CD14-positive monocyte (primary cell): Measurements from ENCODE around the gene RPL18A. TPM values are rescaled to one million over a fixed set of nuclear protein-coding genes. Genes with fewer than 3 reads are reported as not detected.

Source experiments
- DNase-seq, 3 donors: peaks; one replicate each; pipeline ENCODE4 v3.0.0-alpha.2; 2011 to 2022
- H2AFZ ChIP-seq: 2 replicates; pipeline ENCODE4 v1.6.0; 2012; ENCODE audit warnings: mild to moderate bottlenecking, low read depth, low read length, inconsistent platforms; ENCODE audit not compliant: insufficient read depth, poor library complexity, severe bottlenecking
- H3K27ac ChIP-seq, 2 donors: 1 replicate in 1 of 2; 2 replicates in 1 of 2; pipeline ENCODE4 v1.5.1; 2012 to 2013; ENCODE audit warnings: low read length in 2 of 2, control low read depth in 1 of 2, inconsistent platforms in 1 of 2, low read depth in 1 of 2, mild to moderate bottlenecking in 1 of 2
- H3K27me3 ChIP-seq, 2 donors: one replicate each; pipeline versions ENCODE4 v1.6.0 to v1.6.1; 2011 to 2013; ENCODE audit warnings: low read length in 2 of 2; ENCODE audit not compliant: control insufficient read depth in 2 of 2, insufficient read depth in 2 of 2
- H3K36me3 ChIP-seq, 2 donors: replicated peaks in 1 of 2; 1 replicate in 1 of 2; 2 replicates in 1 of 2; pipeline versions ENCODE4 v1.5.1 to v1.6.1; 2012 to 2013; ENCODE audit warnings: low read length in 2 of 2, control low read depth in 1 of 2, inconsistent platforms in 1 of 2, mild to moderate bottlenecking in 1 of 2; ENCODE audit not compliant: insufficient read depth in 2 of 2, control insufficient read depth in 1 of 2
- H3K4me1 ChIP-seq, 2 donors: 1 replicate in 1 of 2; 2 replicates in 1 of 2; pipeline versions ENCODE4 v1.5.1 to v1.6.1; 2012 to 2013; ENCODE audit warnings: low read length in 2 of 2, control low read depth in 1 of 2, inconsistent platforms in 1 of 2, mild to moderate bottlenecking in 1 of 2, moderate library complexity in 1 of 2; ENCODE audit not compliant: insufficient read depth in 2 of 2, control insufficient read depth in 1 of 2
- H3K4me2 ChIP-seq: replicated peaks from 2 replicates; pipeline ENCODE3; 2012; ENCODE audit warnings: low read length, moderate library complexity, mild to moderate bottlenecking; ENCODE audit not compliant: poor library complexity, severe bottlenecking; ENCODE audit errors: extremely low read depth
- H3K4me3 ChIP-seq, 3 experiments: fragments of 200-600 bp in 1 of 3; sonication (generic) in 1 of 3; replicated peaks in 1 of 3; 1 replicate in 2 of 3; 2 replicates in 1 of 3; pipeline ENCODE4 v1.5.1; 2011 to 2013; ENCODE audit warnings: low read length in 3 of 3, mild to moderate bottlenecking in 3 of 3, control low read depth in 2 of 3, low read depth in 2 of 3, inconsistent platforms in 1 of 3, moderate library complexity in 1 of 3
- H3K79me2 ChIP-seq: 2 replicates; pipeline ENCODE4 v1.6.0; 2012; ENCODE audit warnings: mild to moderate bottlenecking, control low read depth, inconsistent platforms, low read length, moderate library complexity; ENCODE audit not compliant: insufficient read depth
- H3K9ac ChIP-seq: 2 replicates; pipeline ENCODE4 v1.6.0; 2017; ENCODE audit warnings: low read length, mild to moderate bottlenecking; ENCODE audit not compliant: insufficient read depth, poor library complexity, severe bottlenecking
- H3K9me3 ChIP-seq, 2 donors: replicated peaks in 1 of 2; 1 replicate in 1 of 2; 2 replicates in 1 of 2; pipeline versions ENCODE4 v1.5.1 to v1.6.1; 2012 to 2013; ENCODE audit warnings: low read length in 2 of 2, control low read depth in 1 of 2; ENCODE audit not compliant: control insufficient read depth in 1 of 2, insufficient read depth in 1 of 2
- H4K20me1 ChIP-seq: 2 replicates; pipeline ENCODE4 v1.6.0; 2012; ENCODE audit warnings: mild to moderate bottlenecking, low read length, control low read depth, moderate library complexity; ENCODE audit not compliant: insufficient read depth
- H3K27ac Mint-ChIP-seq, 7 donors: one replicate each; pipeline ENCODE4 v1.8.0; 2020; ENCODE audit warnings: mild to moderate bottlenecking in 7 of 7, mixed read lengths in 7 of 7, moderate library complexity in 6 of 7, inconsistent platforms in 2 of 7
- H3K27me3 Mint-ChIP-seq, 3 donors: one replicate each; pipeline ENCODE4 v1.8.0; 2021 to 2022; ENCODE audit warnings: low read depth in 3 of 3, mild to moderate bottlenecking in 3 of 3, mixed read lengths in 3 of 3, moderate library complexity in 3 of 3, inconsistent platforms in 1 of 3
- H3K36me3 Mint-ChIP-seq, 2 donors: one replicate each; pipeline ENCODE4 v1.8.0; 2020; ENCODE audit warnings: mixed read lengths in 2 of 2, inconsistent platforms in 1 of 2, mild to moderate bottlenecking in 1 of 2
- H3K4me1 Mint-ChIP-seq: one replicate; pipeline ENCODE4 v1.8.0; 2020; ENCODE audit warnings: mild to moderate bottlenecking, mixed read lengths
- H3K4me3 Mint-ChIP-seq, 2 donors: one replicate each; pipeline ENCODE4 v1.8.0; 2020; ENCODE audit warnings: mild to moderate bottlenecking in 2 of 2, mixed read lengths in 2 of 2, moderate library complexity in 1 of 2
- H3K9me3 Mint-ChIP-seq, 7 donors: one replicate each; pipeline ENCODE4 v1.8.0; 2020 to 2022; ENCODE audit warnings: mixed read lengths in 7 of 7, mild to moderate bottlenecking in 6 of 7, moderate library complexity in 6 of 7, inconsistent platforms in 2 of 7
- WGBS: methylation state at CpG from one replicate; pipeline ENCODE4 v1.1.5; 2013; ENCODE audit warnings: missing lambda C conversion rate; ENCODE audit not compliant: insufficient coverage; 5-methylcytosine and 5-hydroxymethylcytosine counted together
- intact Hi-C, 2 donors: fragments of 100-400 bp; cut with micrococcal nuclease; formaldehyde crosslinking; loops; one replicate each; pipeline versions ENCODE4 v1.15.0 to v1.15.1; 2023
- polyA plus RNA-seq, 3 donors: library from polyadenylated mRNA; depleted of rRNA in 1 of 3; unstranded in 2 of 3; stranded (reverse) in 1 of 3; fragments of 300-500 nt in 2 of 3; fragments of >200 nt in 1 of 3; fragmentation: Illumina TruSeq in 2 of 3; gene quantifications; 1 replicate in 2 of 3; 2 replicates in 1 of 3; pipeline ENCODE4 v1.2.3, GENCODE V29; 2012 to 2021
- TF ChIP-seq, protein P1 (sequence below): fragments of 200-600 bp; IDR thresholded peaks from one replicate; pipeline ENCODE4 v1.8.0; 2022; ENCODE audit warnings: antibody characterized with exemption, mild to moderate bottlenecking

RPL18A gene
- polyA plus RNA-seq, 3 donors, result 1,189 to 1,285 (median 1,268) TPM

DNA sequence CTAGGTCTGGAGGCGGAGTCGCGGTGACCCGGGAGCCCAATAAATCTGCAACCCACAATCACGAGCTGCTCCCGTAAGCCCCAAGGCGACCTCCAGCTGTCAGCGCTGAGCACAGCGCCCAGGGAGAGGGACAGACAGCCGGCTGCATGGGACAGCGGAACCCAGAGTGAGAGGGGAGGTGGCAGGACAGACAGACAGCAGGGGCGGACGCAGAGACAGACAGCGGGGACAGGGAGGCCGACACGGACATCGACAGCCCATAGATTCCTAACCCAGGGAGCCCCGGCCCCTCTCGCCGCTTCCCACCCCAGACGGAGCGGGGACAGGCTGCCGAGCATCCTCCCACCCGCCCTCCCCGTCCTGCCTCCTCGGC is 12.2 kb downstream of the RPL18A start, which contains the start of gene SLC5A5:
SLC5A5 (plus strand) TSS at position 68 of the 373 bp plus-strand sequence. CDS start 375 bp downstream, outside the sequence.
- no peak within 1 kb of the TSS for H3K27ac Mint-ChIP-seq
- TF ChIP-seq, protein P1, sequence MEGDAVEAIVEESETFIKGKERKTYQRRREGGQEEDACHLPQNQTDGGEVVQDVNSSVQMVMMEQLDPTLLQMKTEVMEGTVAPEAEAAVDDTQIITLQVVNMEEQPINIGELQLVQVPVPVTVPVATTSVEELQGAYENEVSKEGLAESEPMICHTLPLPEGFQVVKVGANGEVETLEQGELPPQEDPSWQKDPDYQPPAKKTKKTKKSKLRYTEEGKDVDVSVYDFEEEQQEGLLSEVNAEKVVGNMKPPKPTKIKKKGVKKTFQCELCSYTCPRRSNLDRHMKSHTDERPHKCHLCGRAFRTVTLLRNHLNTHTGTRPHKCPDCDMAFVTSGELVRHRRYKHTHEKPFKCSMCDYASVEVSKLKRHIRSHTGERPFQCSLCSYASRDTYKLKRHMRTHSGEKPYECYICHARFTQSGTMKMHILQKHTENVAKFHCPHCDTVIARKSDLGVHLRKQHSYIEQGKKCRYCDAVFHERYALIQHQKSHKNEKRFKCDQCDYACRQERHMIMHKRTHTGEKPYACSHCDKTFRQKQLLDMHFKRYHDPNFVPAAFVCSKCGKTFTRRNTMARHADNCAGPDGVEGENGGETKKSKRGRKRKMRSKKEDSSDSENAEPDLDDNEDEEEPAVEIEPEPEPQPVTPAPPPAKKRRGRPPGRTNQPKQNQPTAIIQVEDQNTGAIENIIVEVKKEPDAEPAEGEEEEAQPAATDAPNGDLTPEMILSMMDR, result no peak
- peaks cover 19 to 21% of the 10 kb centered on the region in 2 donors for H3K4me1 ChIP-seq
- H3K79me2 ChIP-seq, result no peaks in the 10 kb centered on the region
- WGBS, result 2% methylated on average over 22 of the region's 26 CpGs
- intact Hi-C loops, result no loop called here
- peaks cover 21 to 43% of the 10 kb centered on the region in 2 donors for H3K27me3 ChIP-seq
- no peaks in the 10 kb centered on the region for H4K20me1 ChIP-seq
- peak within 1 kb of the TSS in 2 of 3 experiments; percentile 30 to 65 for H3K4me3 ChIP-seq
- no peaks in the 10 kb centered on the region for H3K36me3 ChIP-seq
- peak within 1 kb of the TSS; percentile 73 for H3K4me2 ChIP-seq
- H3K4me1 Mint-ChIP-seq, result peaks cover 16% of the 10 kb centered on the region
- H3K9ac ChIP-seq, result peak within 1 kb of the TSS; percentile 21
- peak within 1 kb of the TSS; percentile 47 to 84 for H3K4me3 Mint-ChIP-seq
- no peak within 1 kb of the TSS for H3K27ac ChIP-seq
- H3K36me3 Mint-ChIP-seq, result no peaks in the 10 kb centered on the region
- peaks cover 0 to 4% of the 10 kb centered on the region in 2 donors for H3K9me3 ChIP-seq
- peaks cover 41 to 54% (median 51%) of the 10 kb centered on the region in 3 donors for H3K27me3 Mint-ChIP-seq
- no peak for DNase-seq
- H3K9me3 Mint-ChIP-seq, result peaks cover 0 to 9% (median 2%) of the 10 kb centered on the region in 7 donors
- peak within 1 kb of the TSS; percentile 74 for H2AFZ ChIP-seq

DNA sequence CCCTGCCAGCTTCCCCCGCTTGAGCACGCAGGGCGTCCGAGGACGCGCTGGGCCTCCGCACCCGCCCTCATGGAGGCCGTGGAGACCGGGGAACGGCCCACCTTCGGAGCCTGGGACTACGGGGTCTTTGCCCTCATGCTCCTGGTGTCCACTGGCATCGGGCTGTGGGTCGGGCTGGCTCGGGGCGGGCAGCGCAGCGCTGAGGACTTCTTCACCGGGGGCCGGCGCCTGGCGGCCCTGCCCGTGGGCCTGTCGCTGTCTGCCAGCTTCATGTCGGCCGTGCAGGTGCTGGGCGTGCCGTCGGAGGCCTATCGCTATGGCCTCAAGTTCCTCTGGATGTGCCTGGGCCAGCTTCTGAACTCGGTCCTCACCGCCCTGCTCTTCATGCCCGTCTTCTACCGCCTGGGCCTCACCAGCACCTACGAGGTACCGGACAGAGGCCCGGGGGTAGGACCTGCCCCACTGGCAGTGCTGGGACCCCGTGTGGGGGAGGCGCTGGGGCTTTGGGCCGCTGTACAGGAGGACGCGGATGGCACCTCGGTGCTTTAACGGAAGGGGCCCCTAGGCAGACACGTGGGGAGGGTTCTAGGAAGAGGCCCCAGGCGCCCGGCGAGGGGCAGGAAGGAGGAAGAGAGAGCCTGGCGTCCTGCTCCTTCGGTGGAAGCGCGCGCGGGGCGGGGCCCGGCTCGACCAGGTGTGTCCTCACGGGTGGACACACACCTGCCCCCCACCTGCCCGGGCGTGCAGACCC is 12.7 kb downstream of the RPL18A start:
- Mint-ChIP-seq H3K27me3 (peaks cover 41 to 54% (median 51%) of the 10 kb centered on the region in 3 donors), H3K4me1 (peaks cover 16% of the 10 kb centered on the region), H3K27ac (no peak overlapping the region), H3K36me3 (no peaks in the 10 kb centered on the region), H3K9me3 (peaks cover 0 to 9% (median 2%) of the 10 kb centered on the region in 7 donors), H3K4me3 (peak overlapping the region; percentile 27 to 84)
- Histone ChIP-seq H3K79me2 (no peaks in the 10 kb centered on the region), H3K9ac (peak overlapping the region; percentile 21), H3K4me2 (peak overlapping the region; percentile 73), H4K20me1 (no peaks in the 10 kb centered on the region), H2AFZ (peak overlapping the region; percentile 74), H3K36me3 (no peaks in the 10 kb centered on the region), H3K27me3 (peaks cover 21 to 43% of the 10 kb centered on the region in 2 donors), H3K4me3 (peak overlapping the region in 2 of 3 experiments; percentile 30 to 65), H3K9me3 (peaks cover 0 to 4% of the 10 kb centered on the region in 2 donors), H3K4me1 (peaks cover 19 to 21% of the 10 kb centered on the region in 2 donors), H3K27ac (no peak overlapping the region)
- intact Hi-C loops, result no loop called here
- 1% methylated on average over 60 of the region's 61 CpGs for WGBS
- peak in 1 of 3 donors; percentile 16 for DNase-seq
- TF ChIP-seq, protein P1, result no peak
